NCI-H748 (cell line): ENCODE measurements around the gene KIF3A.
"Not testable (repeated sequence)": the region's sequence is repeated elsewhere in the genome, so short reads cannot be mapped to it uniquely, and the experiment has no call there.

Experiments
- DNase-seq: peaks from one replicate; lab custom pipeline; 2025; ENCODE audit not compliant: unreplicated experiment; lab: John Stamatoyannopoulos, UW

The KIF3A gene

GRCh38 chr5:132725745-132726144, 11.6 kb downstream of the KIF3A start:
- no peak for DNase-seq

DNA sequence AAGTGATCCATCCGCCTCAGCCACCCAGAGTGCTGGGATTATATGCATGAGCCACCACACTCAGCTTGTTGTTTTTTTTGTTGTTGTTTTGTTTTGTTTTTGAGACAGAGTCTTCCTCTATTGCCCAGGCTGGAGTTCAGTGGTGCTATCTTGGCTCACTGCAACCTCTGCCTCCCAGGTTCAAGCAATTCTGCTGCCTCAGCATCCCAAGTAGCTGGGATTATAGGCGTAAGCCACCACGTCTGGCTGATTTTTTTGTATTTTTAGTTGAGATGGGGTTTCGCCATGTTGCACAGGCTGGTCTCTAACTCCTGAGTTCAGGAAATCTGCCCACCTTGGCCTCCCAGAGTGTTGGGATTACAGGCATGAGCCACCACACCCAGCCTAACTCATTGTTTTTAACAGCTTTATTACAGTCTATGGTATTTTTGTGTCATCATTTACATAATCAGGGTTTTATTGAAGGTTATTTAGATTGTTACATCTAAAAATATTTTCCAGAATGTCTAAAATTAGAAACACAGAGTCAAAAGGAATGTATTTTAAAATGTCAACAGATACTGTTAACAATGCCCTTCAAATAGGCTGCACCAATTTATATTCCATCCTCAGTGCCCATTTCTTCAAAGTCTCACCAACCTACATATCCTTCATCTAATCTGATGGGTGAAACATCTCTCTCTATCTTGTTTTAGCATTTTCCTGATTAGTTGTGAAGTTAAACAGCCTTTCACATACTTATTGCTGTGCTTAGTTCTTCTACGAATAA, 18.6 kb downstream of the KIF3A start:
- DNase-seq, result no peak

GRCh38 chr5:132714456-132715307, 22.7 kb downstream of the KIF3A start:
- DNase-seq, result no peak

DNA sequence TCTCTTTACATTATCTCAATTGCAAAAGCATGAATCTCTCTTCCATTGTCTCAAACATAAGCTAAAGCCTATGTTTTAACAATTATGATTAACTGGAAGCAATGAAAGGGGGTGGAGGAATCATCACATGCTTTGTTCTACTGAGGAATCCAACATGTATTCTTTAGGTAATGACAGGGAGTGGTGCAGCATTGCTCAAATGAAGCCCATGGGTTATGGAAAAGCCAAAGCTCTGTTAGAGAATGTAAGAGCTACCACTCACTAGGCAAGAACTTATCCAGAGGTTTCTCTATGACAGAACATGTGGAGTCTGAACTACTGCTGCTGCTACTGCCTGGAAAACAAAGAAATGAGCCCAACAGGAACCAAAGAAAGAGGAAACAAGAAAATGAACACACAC, 28.7 kb downstream of the KIF3A start:
- DNase-seq, result no peak

- DNase-seq, result no peak
Observed at GRCh38 chr5:132704875-132705274, 32.5 kb downstream of the KIF3A start.

DNA sequence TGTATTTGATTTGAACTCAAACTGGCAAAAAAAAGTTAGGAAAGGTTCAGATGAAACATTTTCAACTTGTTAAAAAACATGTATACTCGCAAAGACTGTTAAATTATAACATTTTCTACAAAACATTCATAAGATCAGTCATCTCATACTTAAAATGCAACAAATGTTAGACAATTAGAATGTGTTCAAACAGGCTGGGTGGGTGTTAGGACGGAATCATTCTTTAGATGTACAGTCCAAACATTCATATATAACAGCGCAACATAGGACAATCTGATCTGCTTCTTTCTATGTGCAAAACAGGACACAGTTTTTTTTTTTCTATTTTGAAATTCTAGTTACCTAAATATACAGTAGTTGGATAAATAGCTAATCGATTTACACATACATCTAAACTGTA, 41.4 kb downstream of the KIF3A start:
- no peak for DNase-seq

DNA sequence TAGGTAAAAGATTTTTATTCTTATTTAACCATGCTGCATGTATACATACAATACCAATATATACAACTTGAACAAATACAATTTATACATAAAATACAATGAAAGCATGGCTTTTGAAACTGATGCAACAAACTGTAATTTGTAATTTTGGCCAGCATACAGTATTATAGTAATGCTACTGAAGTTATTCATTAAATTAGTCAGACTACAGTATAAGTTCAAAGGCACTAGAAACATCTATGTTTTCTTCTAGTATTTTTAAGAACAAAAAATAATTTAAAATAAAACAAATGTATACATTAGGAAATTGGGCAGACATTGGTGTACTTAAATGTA, 44.7 kb downstream of the KIF3A start:
- no peak for DNase-seq

GRCh38 chr5:132691755-132692631, 45.4 kb downstream of the KIF3A start:
- not testable (repeated sequence) for DNase-seq

DNA sequence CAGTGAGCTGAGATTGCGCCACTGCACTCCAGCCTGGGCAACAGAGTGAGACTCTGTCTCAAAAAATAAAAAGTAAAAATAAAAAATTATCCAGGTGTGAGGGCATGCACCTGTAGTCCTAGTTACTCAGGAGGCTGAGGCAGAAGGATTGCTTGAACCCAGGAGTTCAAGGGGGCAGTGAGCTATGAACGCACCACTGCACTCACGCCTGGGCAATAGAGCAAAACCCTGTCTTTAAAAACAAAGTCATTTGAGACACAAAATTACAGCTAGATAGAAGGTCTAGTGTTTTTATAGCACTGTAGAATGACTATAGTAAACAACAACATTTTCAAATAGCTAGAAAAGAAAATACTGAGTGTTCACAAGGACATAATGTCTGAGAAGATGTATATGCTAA, 47.2 kb downstream of the KIF3A start:
- no peak for DNase-seq

DNA sequence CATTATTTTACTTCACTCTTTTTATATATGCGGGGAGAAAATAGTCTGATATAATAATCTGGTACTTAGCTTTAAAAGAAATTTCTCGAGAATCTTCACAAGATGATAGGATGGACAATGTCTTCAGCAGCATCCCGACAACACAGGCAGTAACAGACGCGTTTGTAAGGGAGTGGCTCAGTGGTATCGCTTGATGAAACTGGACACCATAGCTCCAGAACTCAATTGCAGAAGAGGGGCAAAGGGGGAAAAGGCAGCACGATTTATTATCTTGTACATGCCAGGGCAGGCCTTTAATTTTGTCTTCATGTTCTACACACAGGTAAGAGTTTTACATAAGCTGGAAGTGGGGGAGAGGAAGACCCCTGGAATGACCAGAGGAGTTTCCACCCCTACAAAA, 47.8 kb downstream of the KIF3A start:
- no peak for DNase-seq

DNA sequence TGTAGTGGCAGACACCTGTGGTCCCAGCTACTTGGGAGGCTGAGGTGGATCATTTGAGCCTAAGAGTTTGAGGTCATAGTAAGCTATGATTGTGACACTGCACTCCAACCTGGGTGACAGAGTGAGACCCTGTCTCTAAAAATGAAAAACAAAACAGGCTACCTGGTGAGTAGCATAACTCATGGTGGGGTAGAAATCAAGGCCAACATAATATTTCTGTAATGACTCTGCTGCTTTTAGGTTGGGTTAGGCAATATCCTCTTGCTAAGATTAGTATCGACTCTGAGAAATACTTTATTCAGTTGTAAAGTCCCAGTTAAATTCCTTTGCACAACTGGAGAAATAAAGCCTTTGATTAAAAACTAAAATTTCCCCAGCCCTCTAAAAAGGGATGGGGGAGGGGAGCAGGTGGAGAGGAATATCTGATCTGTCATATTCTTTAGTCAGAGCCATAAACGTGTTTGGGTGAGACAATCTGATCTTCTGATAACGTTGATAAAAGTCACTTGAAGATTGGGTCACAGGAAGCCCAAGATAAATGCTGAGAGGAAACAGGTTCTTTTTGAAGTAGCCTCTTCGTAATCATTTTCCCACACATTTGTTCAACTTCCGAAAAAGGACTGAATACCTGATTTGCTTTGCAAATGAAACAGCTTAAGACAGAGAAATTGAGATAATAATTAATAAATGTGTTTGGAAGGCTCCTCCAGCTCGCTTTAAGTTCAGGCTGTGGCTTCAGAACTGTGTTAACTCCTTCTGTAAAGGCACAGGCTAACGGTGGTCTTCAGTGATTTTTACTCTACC, 48.6 kb downstream of the KIF3A start:
- DNase-seq, result no peak

DNA sequence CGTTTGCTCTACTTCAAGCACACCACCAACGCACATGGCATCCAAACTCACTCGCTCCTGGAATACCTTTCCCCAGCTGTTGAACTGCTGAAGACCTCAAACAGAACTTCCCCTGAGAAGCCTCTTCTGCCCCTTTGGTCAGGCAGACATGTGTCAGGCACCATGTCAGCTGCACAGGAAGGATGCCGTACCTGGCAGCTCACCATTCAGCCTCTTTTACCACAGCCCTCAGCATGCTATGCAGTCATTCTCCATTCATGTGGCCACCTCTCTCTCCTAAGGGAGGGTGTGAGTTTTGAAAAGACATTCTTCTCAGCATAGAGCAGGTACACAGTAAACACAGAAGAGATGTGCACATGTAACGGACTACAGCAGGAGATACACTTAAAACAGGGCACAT, 49.4 kb downstream of the KIF3A start:
- DNase-seq, result no peak

GRCh38 chr5:132686193-132686592, 51.2 kb downstream of the KIF3A start:
- DNase-seq, result no peak

DNA sequence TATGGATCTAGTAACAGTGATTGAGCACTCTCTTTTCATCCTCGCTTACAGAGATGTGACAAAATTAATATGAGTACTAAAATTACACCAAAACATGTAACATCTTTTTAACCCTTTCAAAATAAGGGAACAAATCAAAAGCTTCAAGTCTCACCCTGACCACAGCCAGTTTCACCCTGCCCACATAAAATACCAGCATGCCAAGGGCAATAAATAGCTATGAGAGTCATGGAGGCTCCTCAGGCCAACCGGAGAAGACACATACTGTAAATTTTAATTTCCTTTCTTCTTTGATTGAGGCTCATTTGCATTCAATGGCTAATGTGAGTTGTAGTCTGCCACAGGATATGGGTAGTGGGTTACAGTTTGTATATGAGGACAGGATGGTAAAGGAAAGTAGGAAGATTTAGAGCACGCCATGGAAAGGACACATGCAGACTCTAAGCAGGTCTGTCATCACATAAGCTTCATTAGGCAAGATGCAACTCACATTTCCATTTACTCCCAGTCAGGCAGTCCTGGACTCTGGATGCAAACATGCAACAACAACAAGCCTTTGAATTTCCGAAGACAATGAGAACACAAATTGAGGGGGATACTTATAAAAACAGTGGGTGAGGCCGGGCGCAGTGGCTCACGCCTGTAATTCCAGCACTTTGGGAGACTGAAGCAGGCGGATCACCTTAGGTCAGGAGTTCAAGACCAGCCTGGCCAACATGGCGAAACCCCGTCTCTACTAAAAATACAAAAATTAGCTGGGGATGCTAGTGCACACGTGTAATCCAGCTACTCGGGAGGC, 52.2 kb downstream of the KIF3A start:
- no peak for DNase-seq

DNA sequence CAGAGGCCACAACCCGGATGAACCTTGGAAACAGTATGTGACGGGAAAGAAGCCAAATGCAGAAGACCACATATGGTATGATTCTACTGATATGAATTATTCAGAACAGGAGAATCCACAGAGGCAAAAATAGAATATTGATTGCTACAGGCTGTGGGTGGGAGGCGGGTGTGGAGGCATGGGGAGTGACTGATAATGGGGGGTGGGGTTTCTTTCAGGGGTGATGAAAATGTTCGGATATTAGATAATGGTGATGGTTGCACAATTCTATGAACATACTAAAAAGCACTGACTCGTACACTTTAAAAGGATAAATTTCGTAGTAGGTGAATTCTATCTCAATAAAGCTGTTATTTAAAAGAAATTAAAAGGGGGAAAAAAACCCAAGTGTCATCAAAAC, 52.9 kb downstream of the KIF3A start:
- no peak for DNase-seq

GRCh38 chr5:132681983-132682382, 55.4 kb downstream of the KIF3A start:
- no peak for DNase-seq

DNA sequence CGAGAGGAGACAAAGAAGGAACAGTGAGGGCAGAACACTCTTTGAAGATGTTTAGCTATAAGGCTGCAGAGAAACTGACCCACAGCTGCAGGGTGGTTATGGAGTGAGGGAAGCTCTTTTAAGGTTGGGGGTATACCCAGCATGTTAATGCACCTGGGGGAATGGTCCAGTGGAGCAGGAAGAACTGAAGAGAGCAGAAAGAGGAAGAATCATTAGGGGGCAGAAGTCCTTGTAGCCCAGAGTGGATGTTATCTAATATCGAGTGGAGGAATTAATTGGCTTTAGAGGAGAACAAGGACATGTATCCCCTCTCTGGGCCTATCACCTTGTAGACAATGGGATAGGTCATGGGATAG, 55.9 kb downstream of the KIF3A start:
- no peak for DNase-seq

DNA sequence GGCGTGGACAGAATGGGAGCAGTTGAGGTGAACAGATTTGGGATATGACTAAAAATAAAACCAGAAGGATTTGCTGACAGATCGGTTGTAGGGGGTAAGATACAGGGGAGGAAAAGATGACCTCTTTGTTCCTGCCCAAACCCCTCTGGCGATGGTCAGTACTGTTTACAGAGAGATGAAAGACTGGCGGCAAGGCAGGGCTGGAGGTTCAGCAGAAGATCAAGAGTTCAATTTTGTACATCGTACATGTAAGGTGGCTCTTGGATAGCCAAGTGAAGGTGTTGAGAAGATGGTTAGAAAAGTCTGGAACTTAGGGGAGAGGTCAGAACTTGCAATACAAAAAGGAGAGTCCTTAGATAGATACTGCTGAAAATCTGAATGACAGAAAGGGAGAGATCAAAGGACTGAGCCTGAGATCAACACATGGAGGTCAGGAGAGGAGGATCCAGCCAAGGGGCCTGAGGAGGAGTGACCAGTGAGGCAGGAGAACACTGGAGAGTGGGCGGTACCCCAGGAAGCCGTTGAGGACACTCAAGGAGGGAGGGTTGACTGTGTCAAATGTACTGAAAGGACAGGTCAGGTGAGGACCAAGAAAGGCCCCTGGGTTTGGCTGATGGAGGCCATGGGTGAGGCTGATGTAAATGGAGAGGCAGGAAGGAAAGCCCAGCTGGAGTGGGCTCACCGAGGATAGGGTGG, 56.4 kb downstream of the KIF3A start:
- no peak for DNase-seq

DNA sequence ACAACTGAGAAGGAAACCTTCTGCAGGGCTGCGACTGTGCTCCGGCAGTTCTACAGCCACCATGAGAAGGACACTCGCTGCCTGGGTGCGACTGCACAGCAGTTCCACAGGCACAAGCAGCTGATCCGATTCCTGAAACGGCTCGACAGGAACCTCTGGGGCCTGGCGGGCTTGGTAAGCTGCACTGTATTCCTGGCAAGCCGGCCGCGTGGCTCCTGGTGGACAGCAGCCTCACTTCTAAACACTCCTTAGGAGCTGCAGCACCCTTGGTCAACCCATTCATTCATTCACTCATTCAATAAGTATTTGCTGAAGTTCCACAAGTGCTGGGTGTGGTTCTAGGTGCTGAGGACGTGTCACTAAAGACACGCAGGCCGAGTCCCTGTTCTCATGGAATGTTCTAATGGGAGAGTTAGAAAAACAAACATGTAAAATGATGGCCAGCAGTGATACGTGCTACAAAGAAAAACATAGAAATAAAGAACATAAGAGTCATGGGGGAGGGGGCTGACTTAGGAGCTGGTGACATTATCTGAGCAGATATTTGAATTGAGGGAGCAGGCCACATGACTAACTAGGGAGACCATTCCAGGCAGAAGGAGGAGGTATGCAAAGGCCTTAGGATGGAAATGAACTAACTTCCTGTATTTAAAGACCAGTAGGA, 57.5 kb downstream of the KIF3A start:
- DNase-seq, result no peak
